ENCODE measurements around the gene ZNF652.
A peak's percentile ranks its signal among the peaks of the same experiment; 100 is the strongest.
"Not testable (repeated sequence)": the region's sequence is repeated elsewhere in the genome, so short reads cannot be mapped to it uniquely, and the experiment has no call there.

Gene ZNF652

GRCh38 chr17:49361902-49362722 lies at the start of gene ZNF652:
Gene ZNF652, minus strand, starts transcription at chr17:49362250. Its CDS starts 44,525 bp downstream, at chr17:49317725.
- peak; percentile 87 to 91 for DNase-seq (ENCODE audit: low read depth in 2 of 2, low spot score in 1 of 2)

GRCh38 chr17:49409066-49409465 lies 47.0 kb upstream of the ZNF652 start:
- DNase-seq (ENCODE audit: low read depth in 2 of 2, low spot score in 1 of 2), result no peak

GRCh38 chr17:49407981-49408501 lies 46.0 kb upstream of the ZNF652 start:
- peak; percentile 65 to 69 for DNase-seq (ENCODE audit: low read depth in 2 of 2, low spot score in 1 of 2)

- DNase-seq (ENCODE audit: low read depth in 2 of 2, low spot score in 1 of 2), result no peak
Measured at GRCh38 chr17:49407086-49407485, 45.0 kb upstream of the ZNF652 start.

GRCh38 chr17:49406421-49407061 lies 44.5 kb upstream of the ZNF652 start:
- DNase-seq (ENCODE audit: low read depth in 2 of 2, low spot score in 1 of 2), result no peak

- DNase-seq (ENCODE audit: low read depth in 2 of 2, low spot score in 1 of 2), result no peak
Measured at GRCh38 chr17:49404906-49405305, 42.9 kb upstream of the ZNF652 start.

GRCh38 chr17:49404361-49404760 lies 42.3 kb upstream of the ZNF652 start:
- no peak for DNase-seq (ENCODE audit: low read depth in 2 of 2, low spot score in 1 of 2)

GRCh38 chr17:49403514-49404289 lies 41.7 kb upstream of the ZNF652 start:
- DNase-seq (ENCODE audit: low read depth in 2 of 2, low spot score in 1 of 2), result no peak

- DNase-seq (ENCODE audit: low read depth in 2 of 2, low spot score in 1 of 2), result no peak
Measured at GRCh38 chr17:49402706-49403105, 40.7 kb upstream of the ZNF652 start.

GRCh38 chr17:49401971-49402611 lies 40.0 kb upstream of the ZNF652 start:
- no peak for DNase-seq (ENCODE audit: low read depth in 2 of 2, low spot score in 1 of 2)

- DNase-seq (ENCODE audit: low read depth in 2 of 2, low spot score in 1 of 2), result no peak
Measured at GRCh38 chr17:49399995-49400394, 37.9 kb upstream of the ZNF652 start.

GRCh38 chr17:49397586-49397985 lies 35.5 kb upstream of the ZNF652 start:
- no peak for DNase-seq (ENCODE audit: low read depth in 2 of 2, low spot score in 1 of 2)

GRCh38 chr17:49393491-49394255 lies 31.6 kb upstream of the ZNF652 start:
- DNase-seq (ENCODE audit: low read depth in 2 of 2, low spot score in 1 of 2), result no peak

- DNase-seq (ENCODE audit: low read depth in 2 of 2, low spot score in 1 of 2), result no peak
Measured at GRCh38 chr17:49390548-49391324, 28.7 kb upstream of the ZNF652 start.

- not testable (repeated sequence) for DNase-seq (ENCODE audit: low read depth in 2 of 2, low spot score in 1 of 2)
Measured at GRCh38 chr17:49389514-49390347, 27.7 kb upstream of the ZNF652 start.

- DNase-seq (ENCODE audit: low read depth in 2 of 2, low spot score in 1 of 2), result no peak
Measured at GRCh38 chr17:49388692-49389513, 26.9 kb upstream of the ZNF652 start.

- DNase-seq (ENCODE audit: low read depth in 2 of 2, low spot score in 1 of 2), result no peak
Measured at GRCh38 chr17:49388290-49388640, 26.2 kb upstream of the ZNF652 start.
